DMS 273 treated with DMSO at 0.1 percent for 48 hours (cell line): ENCODE results near the gene NEDD4.
A peak's percentile ranks its signal among the peaks of the same experiment; 100 is the strongest.
"Not testable (repeated sequence)": the region's sequence is repeated elsewhere in the genome, so short reads cannot be mapped to it uniquely, and the experiment has no call there.

Source experiments
- DNase-seq: peaks from one replicate; lab custom pipeline; 2025; lab: John Stamatoyannopoulos, UW

NEDD4 gene

GRCh38 chr15:56004281-56004680 is 10.9 kb upstream of the NEDD4 start:
- not testable (repeated sequence) for DNase-seq

- DNase-seq = not testable (repeated sequence)
These were observed 10.4 kb upstream of the NEDD4 start for GRCh38 chr15:56003777-56004176.

DNA sequence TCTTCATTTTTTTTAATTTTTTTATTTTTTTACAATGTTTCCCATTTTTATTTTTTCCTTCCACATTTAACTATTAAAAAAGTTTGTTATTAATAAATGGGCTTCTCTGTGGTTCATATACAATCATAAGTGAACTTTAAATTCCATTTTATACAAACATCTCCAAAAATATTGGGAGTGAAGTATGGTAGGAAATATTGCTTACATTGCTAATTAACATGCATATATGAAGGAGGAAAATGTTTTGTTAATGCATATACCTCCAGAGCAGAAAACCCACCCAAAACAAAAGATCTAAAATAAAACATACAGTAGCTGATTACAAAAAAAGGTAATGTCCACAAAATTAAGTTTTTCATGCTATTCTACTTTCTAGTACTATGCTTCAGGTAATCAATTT is 9.9 kb upstream of the NEDD4 start:
- DNase-seq = not testable (repeated sequence)

DNA sequence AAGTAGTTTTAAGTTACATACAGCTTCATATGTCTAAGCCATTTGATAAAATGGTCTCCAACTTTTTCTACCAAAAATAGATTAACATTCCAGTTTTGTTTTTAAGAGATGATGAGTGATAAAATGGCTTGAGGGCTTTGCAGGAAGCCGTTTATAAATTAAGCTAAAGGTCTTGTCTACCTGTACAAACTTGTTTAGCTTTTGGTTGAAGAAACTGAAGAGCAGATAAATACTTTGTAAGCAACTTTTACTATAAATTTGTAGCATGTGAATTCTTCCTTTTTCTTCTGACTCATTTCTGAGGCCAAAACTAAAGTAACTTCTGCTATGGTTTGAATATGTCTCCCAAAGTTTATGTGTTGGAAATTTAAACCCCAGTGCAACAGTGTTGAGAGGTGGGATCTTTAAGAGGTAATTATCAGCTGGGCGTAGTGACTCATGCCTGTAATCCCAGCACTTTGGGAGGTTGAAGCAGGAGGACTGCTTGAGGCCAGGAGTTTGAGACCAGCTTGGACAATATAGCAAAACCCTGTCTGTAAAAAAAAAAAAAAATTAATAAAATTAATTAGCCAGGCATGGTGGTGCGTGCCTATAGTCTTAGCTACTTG is 8.2 kb upstream of the NEDD4 start:
- DNase-seq = no peak

GRCh38 chr15:55999658-56000057 is 6.2 kb upstream of the NEDD4 start:
- no peak for DNase-seq

GRCh38 chr15:55998478-55998877 is 5.1 kb upstream of the NEDD4 start:
- DNase-seq = no peak

DNA sequence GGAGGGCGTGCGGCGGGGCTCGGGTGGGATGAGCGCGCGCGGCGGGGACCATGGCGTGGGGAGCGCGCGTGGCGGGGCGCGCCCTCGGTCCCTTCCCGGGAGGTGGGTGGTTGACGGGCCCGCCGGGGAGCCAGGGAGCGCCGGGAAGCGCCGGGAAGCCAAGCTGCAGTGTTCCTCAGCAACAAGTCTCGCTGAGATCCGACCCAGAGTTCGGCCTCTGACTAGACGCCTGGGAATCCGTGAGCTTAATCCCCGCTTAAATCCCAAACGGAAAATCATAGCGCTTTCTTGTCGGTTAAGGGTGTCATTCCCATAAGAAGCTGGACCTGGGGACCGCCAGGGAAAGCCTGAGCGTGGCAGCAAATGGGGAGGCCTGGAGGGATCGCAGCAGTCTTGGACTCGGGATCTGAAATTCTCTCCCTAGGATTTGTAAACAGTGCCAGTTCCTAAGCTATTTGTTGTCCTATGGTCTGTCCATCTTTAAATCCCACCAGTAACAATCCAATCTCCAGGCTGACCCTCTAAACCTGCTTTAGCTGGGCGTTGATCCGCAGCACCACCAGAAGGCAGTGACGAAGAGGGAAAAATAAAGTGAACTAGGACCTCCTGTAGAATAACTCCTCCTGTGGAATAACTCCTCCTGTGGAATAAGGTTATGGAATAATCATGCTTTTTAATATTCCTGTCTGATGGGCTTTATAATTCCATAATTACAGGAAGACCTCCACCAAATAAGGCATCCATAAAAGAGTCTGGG is 570 bp upstream of the NEDD4 start:
- DNase-seq = peak; percentile 9

- no peak for DNase-seq
These were observed 672 bp downstream of the NEDD4 start for GRCh38 chr15:55992769-55993110.

DNA sequence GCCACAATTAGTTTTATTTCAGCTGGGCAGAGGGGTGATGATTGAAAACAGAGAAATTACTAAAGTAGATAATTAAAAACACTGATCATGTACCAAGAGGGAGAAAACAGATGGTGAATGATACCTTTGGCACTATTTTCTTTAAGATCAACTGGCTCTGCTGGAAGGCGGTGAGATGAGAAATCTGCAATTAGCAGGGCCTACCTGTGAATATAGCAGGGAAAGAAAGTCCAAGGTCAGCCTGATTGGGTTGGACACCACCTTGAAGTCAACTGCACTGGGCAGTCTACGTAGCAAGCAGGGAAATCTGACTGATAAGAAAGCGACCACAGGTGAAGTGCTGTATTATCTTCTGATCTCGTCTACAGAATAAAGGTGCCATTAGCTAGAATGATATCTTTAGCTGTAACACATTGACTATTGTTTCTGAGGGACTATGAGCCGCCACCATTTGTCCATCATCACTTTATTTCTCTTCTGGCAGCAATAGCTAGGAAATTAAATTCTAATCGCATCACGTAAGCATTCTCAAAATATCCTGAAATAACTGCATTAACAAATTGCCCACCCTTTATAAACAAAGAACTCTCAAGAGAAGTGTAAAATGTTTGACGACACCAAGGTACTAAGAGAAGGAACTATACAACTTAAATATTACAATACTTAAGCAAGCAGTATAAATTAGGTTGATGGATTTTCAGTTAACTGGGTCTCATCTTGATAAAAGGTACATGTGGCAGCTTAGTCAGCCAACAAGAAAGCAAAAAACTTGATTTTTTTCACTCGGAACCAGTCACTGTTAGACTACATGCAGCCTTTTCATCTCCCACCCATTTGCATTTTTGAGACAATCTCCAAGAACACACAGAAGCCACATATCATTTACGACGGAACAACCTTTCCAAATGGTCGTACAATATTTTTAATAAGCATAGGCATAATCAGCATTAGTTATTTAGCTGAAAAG is 1.3 kb downstream of the NEDD4 start:
- no peak for DNase-seq

DNA sequence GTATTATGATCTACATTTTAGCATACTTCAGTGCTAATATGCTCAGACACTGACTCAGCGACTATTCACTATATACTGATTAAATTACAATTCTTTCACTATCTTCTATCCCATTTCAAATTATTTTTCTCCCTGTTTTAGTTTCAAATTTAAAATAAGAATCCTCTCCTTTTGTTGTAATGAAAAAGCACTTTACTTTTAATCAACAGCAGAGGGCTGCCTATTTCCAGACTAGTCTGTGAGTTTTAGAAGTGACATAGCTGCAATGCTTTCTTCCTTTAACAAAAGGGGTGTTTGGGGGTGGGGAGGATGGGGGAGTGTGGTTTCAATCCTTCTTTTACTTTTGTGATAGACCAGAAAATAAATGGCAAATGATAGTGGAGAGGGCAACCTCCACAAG is 2.4 kb downstream of the NEDD4 start:
- no peak for DNase-seq

DNA sequence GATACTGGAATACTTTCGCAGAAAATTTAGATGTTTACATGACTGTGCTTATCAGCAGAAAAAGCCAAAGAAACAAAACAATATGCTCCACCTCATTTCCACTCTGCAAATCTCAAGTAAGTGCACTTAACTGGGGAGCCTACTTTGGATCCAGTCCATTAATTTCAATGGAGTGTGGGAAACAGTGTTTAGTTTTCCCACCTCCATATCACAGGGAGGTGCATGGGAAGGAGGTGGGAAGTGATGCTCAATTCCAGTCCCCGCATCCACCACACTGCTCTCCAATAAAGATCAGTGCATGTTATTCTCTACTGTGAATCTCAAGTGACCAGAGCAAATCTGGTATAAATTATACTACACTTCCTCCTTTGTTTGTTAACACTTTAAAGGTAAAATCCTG is 2.9 kb downstream of the NEDD4 start:
- no peak for DNase-seq

- no peak for DNase-seq
These were observed 4.0 kb downstream of the NEDD4 start for GRCh38 chr15:55989383-55989782.

GRCh38 chr15:55981582-55982249 is 11.7 kb downstream of the NEDD4 start:
- no peak for DNase-seq

DNA sequence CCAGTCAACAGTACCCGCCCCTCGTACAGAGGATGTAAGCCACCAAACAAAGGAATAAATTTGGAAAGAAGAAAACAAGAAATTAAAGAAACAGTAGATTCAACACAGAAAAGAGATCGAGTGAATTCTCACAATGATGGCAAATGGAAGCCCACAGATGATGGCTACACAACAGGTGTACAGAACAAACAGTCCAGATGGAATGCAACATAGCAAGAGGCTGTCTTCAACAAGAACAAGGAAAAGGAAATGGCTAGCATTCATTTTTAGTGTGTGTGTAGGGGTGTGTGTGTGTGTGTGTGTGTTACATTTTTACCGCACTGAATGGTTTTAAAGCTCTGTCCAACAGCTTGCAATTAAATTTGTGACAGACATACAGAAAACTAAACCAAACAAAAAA is 12.9 kb downstream of the NEDD4 start:
- no peak for DNase-seq

- DNase-seq = no peak
These were observed 16.2 kb downstream of the NEDD4 start for GRCh38 chr15:55977231-55977630.

GRCh38 chr15:55970286-55970685 is 23.1 kb downstream of the NEDD4 start:
- no peak for DNase-seq

GRCh38 chr15:55969582-55969981 is 23.8 kb downstream of the NEDD4 start:
- no peak for DNase-seq

DNA sequence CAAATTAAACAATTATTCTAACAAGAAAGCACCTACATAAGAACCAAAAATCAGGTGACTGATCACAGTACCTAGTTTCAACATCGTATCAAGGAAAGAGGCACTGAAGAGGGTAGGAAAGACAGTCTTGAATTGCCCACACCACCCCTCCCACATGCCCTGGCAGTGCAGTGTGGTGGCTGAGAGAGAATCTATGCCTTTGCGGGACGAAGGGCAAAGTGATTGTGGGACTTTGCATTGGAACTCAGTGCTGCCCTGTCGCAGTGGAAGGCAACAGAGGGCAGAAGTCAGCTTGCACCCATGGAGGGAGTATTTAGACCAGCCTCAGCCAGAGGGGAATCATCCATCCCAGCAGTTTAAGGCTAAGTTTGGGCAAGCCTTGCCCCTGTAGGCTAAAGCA is 24.5 kb downstream of the NEDD4 start:
- no peak for DNase-seq

DNA sequence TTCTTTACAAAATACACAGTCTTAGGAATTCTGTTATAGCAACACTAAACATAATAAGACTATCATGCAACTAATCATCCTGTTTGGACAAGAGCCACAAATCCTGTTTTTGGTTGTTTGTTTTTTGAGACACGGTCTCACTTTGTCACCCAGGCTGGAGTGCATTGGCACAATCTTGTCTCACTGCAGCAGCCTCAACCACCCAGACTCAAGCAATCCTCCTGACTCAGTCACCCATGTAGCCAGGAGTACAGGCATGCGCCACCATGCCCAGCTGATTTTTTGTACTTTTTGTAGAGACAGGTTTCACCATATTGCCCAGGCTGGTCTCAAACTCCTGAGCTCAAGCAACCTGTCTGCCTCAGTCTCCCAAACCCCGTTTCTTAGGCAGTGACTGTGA is 28.3 kb downstream of the NEDD4 start:
- no peak for DNase-seq

DNA sequence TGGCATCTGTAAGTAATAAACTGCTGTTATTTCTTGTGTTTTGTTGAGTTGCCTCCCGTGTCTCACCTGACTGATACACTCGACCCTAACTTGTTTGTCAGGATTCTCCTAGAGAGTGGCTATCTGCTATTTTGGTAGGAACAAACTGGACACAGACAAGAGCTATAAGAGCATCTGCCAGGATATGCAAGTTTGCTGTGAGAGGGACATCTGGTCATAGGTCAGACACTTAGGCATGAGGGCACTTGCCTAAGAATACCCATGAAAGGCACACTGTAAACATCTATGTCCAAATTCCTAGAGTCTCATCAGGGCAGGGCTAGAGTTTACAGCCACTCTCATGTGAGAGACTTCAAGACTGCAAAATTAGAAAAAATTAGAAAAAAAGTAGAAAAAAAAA is 32.5 kb downstream of the NEDD4 start:
- DNase-seq = no peak

GRCh38 chr15:55959744-55960447 is 33.5 kb downstream of the NEDD4 start:
- no peak for DNase-seq

DNA sequence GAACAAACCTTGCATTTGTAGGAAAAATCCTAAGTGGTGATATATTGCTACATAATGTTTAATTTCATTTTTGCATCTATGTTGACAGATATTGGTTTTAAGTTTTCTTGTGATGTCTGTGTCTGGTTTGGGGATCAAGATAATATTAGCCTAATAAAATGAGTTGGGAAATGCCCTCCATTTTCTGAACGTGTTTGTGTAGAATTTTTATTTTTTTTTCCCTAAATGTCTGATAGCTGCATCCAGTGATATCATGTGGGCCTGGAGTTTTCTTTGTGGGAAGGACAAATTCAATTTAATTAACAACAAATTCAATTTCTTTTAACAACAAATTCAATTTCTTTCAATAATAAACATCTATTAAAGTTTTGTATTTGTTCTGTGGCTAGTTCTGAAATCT is 35.1 kb downstream of the NEDD4 start:
- no peak for DNase-seq
